Measurements from ENCODE around the gene ZNF277. TPM values are rescaled to one million over a fixed set of nuclear protein-coding genes. Genes with fewer than 3 reads are reported as not detected.

The ZNF277 gene
- total RNA-seq, 4 donors from 2014 or later = 19.5 to 27.1 (median 25.7) TPM

DNA sequence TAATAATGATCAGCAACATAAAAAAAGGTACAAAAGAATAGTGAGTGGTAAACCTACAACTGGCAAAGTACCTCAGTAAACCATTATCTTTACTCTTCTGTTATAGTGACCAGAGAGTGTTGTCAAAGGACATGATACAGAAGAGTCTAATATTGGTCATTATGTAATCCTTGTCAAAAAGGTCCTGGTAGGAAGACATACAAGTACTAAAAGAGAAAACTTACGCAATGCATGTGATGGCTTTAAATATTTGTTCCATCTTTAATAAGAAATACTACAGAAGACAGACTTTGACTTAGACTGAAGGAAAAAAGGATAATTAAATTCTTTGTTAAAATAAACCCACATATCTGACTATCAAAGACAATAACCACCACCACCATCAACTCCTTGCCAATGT, 6.8 kb upstream of the ZNF277 start:
- H3K9me3 ChIP-seq = no peaks in the 10 kb centered on the region
- H3K27me3 ChIP-seq = no peaks in the 10 kb centered on the region
- H3K27ac ChIP-seq (replicated peaks in 1 of 4) = no peak overlapping the region
- peaks cover 12 to 21% (median 15%) of the 10 kb centered on the region in 4 donors for H3K4me1 ChIP-seq
- intact Hi-C loops (cut with DNase I) = loop anchor here (10.0 kb wide), 3 partner anchors 65 to 255 kb away; partner anchors contain the start of gene IFRD1
- H3K36me3 ChIP-seq = no peaks in the 10 kb centered on the region
- no peak for DNase-seq (ENCODE audit: extremely low spot score)
- TF ChIP-seq POLR2AphosphoS5 (IDR thresholded peaks at IDR 0.05) = no peak
- no peak for TF ChIP-seq EP300 (IDR thresholded peaks at IDR 0.05)
- no peak for TF ChIP-seq POLR2A (IDR thresholded peaks at IDR 0.05; ENCODE audit: low read depth)
- TF ChIP-seq, protein P1, sequence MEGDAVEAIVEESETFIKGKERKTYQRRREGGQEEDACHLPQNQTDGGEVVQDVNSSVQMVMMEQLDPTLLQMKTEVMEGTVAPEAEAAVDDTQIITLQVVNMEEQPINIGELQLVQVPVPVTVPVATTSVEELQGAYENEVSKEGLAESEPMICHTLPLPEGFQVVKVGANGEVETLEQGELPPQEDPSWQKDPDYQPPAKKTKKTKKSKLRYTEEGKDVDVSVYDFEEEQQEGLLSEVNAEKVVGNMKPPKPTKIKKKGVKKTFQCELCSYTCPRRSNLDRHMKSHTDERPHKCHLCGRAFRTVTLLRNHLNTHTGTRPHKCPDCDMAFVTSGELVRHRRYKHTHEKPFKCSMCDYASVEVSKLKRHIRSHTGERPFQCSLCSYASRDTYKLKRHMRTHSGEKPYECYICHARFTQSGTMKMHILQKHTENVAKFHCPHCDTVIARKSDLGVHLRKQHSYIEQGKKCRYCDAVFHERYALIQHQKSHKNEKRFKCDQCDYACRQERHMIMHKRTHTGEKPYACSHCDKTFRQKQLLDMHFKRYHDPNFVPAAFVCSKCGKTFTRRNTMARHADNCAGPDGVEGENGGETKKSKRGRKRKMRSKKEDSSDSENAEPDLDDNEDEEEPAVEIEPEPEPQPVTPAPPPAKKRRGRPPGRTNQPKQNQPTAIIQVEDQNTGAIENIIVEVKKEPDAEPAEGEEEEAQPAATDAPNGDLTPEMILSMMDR (IDR thresholded peaks at IDR 0.05) = no peak
- no peak overlapping the region for H3K4me3 ChIP-seq
- 100% methylated on average over 1 of the region's 1 CpG for WGBS

GRCh38 chr7:112201411-112201810, 5.1 kb upstream of the ZNF277 start:
- no peak for DNase-seq (ENCODE audit: extremely low spot score)
- WGBS = 71% methylated on average over 6 of the region's 6 CpGs
- Histone ChIP-seq H3K4me1 (peaks cover 15 to 24% (median 20%) of the 10 kb centered on the region in 4 donors), H3K36me3 (no peaks in the 10 kb centered on the region), H3K27me3 (no peaks in the 10 kb centered on the region), H3K9me3 (no peaks in the 10 kb centered on the region), H3K27ac (replicated peaks in 1 of 4) (no peak overlapping the region), H3K4me3 (no peak overlapping the region)
- intact Hi-C loops (cut with DNase I) = loop anchor here (10.0 kb wide), 3 partner anchors 67 to 253 kb away; partner anchors contain the start of gene IFRD1
- TF ChIP-seq POLR2AphosphoS5 (IDR thresholded peaks at IDR 0.05) = no peak
- no peak for TF ChIP-seq EP300 (IDR thresholded peaks at IDR 0.05)
- TF ChIP-seq, protein P1 (IDR thresholded peaks at IDR 0.05) = no peak
- no peak for TF ChIP-seq POLR2A (IDR thresholded peaks at IDR 0.05; ENCODE audit: low read depth)

DNA sequence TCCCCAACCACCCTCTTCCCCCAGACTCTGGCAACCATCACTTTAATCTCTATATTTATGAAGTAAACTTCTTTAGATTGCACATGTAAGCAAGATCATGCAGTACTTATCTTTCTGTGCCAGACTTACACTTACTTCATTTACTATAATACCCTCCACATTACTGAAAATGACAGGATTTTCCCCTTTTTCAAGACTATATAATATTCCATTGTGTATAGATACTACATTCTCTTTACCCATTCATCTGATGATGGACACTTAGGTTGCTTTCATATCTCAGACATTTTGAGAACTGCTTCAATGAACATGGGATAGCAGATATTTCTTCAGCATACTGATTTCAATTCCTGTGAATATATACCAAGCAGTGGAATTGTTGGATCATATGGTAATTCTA, 4.7 kb upstream of the ZNF277 start:
- no peaks in the 10 kb centered on the region for H3K9me3 ChIP-seq
- no peak overlapping the region for H3K4me3 ChIP-seq
- no peak for DNase-seq (ENCODE audit: extremely low spot score)
- intact Hi-C loops (cut with DNase I) = loop anchor here (10.0 kb wide), 3 partner anchors 67 to 253 kb away; partner anchors contain the start of gene IFRD1
- no peak for TF ChIP-seq POLR2A (IDR thresholded peaks at IDR 0.05; ENCODE audit: low read depth)
- TF ChIP-seq POLR2AphosphoS5 (IDR thresholded peaks at IDR 0.05) = no peak
- TF ChIP-seq, protein P1 (IDR thresholded peaks at IDR 0.05) = no peak
- TF ChIP-seq EP300 (IDR thresholded peaks at IDR 0.05) = no peak
- H3K27me3 ChIP-seq = no peaks in the 10 kb centered on the region
- H3K4me1 ChIP-seq = peaks cover 15 to 24% (median 20%) of the 10 kb centered on the region in 4 donors
- H3K36me3 ChIP-seq = no peaks in the 10 kb centered on the region
- no peak overlapping the region for H3K27ac ChIP-seq (replicated peaks in 1 of 4)

DNA sequence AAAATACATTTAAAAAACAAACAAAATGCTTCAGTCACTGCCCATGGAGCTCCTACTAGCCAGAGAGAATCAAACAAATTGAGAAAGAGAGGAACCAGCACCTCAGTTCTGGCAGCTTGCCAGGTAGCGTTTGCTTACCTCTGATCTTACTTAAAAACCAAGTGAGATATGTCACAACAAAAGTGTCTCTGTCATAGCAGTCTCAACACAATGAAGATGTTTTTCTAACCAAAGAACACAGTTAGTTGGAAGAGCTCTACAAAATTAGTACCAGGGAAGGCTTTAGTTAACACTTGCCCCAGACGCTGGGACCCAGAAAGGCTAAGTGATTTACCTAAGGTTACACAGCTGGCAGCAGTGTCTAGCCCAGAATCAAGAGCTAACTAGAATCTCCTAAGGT, 3.7 kb upstream of the ZNF277 start:
- no peak for DNase-seq (ENCODE audit: extremely low spot score)
- no peaks in the 10 kb centered on the region for H3K36me3 ChIP-seq
- 39% methylated on average over 2 of the region's 2 CpGs for WGBS
- no peak overlapping the region for H3K27ac ChIP-seq (replicated peaks in 1 of 4)
- peaks cover 15 to 32% (median 28%) of the 10 kb centered on the region in 4 donors for H3K4me1 ChIP-seq
- no peaks in the 10 kb centered on the region for H3K9me3 ChIP-seq
- TF ChIP-seq POLR2AphosphoS5 (IDR thresholded peaks at IDR 0.05) (no peak), EP300 (IDR thresholded peaks at IDR 0.05) (no peak), POLR2A (IDR thresholded peaks at IDR 0.05; ENCODE audit: low read depth) (no peak)
- TF ChIP-seq, protein P1 (IDR thresholded peaks at IDR 0.05) = no peak
- H3K4me3 ChIP-seq = no peak overlapping the region
- intact Hi-C loops (cut with DNase I) = loop anchor here (10.0 kb wide), 3 partner anchors 68 to 252 kb away; partner anchors contain the start of gene IFRD1
- no peaks in the 10 kb centered on the region for H3K27me3 ChIP-seq

GRCh38 chr7:112203365-112203739, 3.1 kb upstream of the ZNF277 start:
- no peak for TF ChIP-seq EP300 (IDR thresholded peaks at IDR 0.05)
- TF ChIP-seq, protein P1 (IDR thresholded peaks at IDR 0.05) = no peak
- H3K9me3 ChIP-seq = no peaks in the 10 kb centered on the region
- WGBS = 62% methylated on average over 4 of the region's 4 CpGs
- no peak for DNase-seq (ENCODE audit: extremely low spot score)
- H3K27me3 ChIP-seq = no peaks in the 10 kb centered on the region
- no peak overlapping the region for H3K27ac ChIP-seq (replicated peaks in 1 of 4)
- H3K4me1 ChIP-seq = peaks cover 15 to 35% (median 31%) of the 10 kb centered on the region in 4 donors
- peak overlapping the region in 2 of 4 donors; percentile 81 to 90 for H3K4me3 ChIP-seq
- no peaks in the 10 kb centered on the region for H3K36me3 ChIP-seq
- intact Hi-C loops (cut with DNase I) = loop anchor here (10.0 kb wide), 3 partner anchors 69 to 251 kb away; partner anchors contain the start of gene IFRD1

Measured in esophagus muscularis mucosa (tissue), 4 donors.